ENCODE measurements around the gene RMND5A.
"Not testable (repeated sequence)": the region's sequence is repeated elsewhere in the genome, so short reads cannot be mapped to it uniquely, and the experiment has no call there.

DNA sequence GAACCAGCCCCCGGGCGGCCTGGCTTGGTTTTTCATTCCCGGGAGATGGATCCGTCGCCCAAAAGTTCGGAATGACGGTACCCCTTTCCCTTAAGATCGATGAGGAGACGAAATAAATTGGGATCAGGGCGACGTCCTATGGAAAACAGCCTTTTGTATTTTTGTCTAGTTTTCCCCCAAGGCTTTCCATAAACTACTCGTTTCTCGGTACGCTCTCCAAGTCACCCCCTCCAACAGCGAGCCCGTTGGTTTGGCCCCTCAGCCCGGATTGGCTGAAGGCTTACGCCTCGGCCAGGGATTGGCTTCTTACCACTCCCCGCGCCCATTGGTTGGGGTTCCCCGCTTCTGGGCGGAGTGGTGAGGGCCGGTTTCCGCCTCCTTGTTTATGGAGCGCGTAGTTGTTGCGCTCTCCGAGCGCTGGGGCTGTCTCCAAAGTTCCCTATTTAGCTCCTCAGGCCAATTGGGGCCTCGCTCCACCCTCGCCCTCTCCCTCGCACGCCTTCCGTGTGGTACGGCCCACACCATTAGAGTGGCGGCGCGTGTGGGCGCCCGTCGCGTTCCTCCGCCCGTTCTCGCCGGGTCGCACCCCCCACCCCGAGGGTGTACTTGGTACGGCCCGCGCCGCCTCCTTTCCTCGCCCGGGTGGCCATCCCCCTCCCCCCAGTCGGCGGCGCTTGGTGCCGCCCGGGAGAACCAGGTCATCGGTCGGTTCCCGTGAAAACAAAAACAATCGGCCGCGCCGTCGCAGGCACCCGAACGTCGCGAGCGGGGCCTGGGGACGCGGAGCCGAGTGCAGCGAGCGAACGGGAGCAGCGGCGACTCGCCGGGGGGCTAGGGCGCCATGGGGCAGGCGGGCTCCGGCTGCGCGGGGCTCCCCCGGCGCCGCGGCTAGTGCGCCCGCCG lies at the start of gene RMND5A:
- TF ChIP-seq YY1 (IDR thresholded peaks at IDR 0.05; ENCODE audit: insufficient read depth, insufficient read length); ZNF274 (IDR thresholded peaks at IDR 0.05; ENCODE audit: low read depth, low read length); SUZ12 (IDR thresholded peaks at IDR 0.05; ENCODE audit: extremely low read depth, insufficient read depth, insufficient read length): not testable (repeated sequence)
